SU-DHL-6 (cell line): ENCODE results near the gene SUPT3H.

Source experiments
- H2AFZ ChIP-seq: fragments of 200-600 bp; sonication (generic); 2 replicates; pipeline ENCODE4 v1.6.1; 2014; ENCODE audit warnings: low read depth, mild to moderate bottlenecking, moderate library complexity, mixed read lengths, antibody characterized with exemption, low read length; ENCODE audit not compliant: severe bottlenecking
- H3F3A ChIP-seq: fragments of 200-600 bp; shearing (Covaris generic); 2 replicates; pipeline ENCODE4 v1.6.0; 2016; ENCODE audit warnings: antibody characterized with exemption, mild to moderate bottlenecking; ENCODE audit not compliant: insufficient read depth
- H3K27ac ChIP-seq: fragments of 200-600 bp; sonication (generic); 2 replicates; pipeline ENCODE4 v1.5.1; 2016; ENCODE audit warnings: low read depth, mild to moderate bottlenecking, low read length, moderate library complexity, mixed read lengths
- H3K27me3 ChIP-seq: fragments of 200-600 bp; sonication (generic), shearing (Covaris generic); 2 replicates; pipeline ENCODE4 v1.6.0; 2014; ENCODE audit warnings: mild to moderate bottlenecking, low read length
- H3K36me3 ChIP-seq: fragments of 200-600 bp; sonication (generic); 2 replicates; pipeline ENCODE4 v1.6.1; 2014; ENCODE audit warnings: mild to moderate bottlenecking, low read length, mixed read lengths
- H3K4me2 ChIP-seq: fragments of 300-600, 200-600 bp; shearing (Covaris generic), sonication (generic); 2 replicates; pipeline ENCODE4 v1.6.0; 2014; ENCODE audit warnings: low read length, low read depth, mild to moderate bottlenecking; ENCODE audit not compliant: poor library complexity, severe bottlenecking
- H3K4me3 ChIP-seq: fragments of 200-600 bp; sonication (generic); 2 replicates; pipeline ENCODE4 v1.5.1; 2014; ENCODE audit warnings: antibody characterized with exemption, low read length, mild to moderate bottlenecking, mixed read lengths; ENCODE audit not compliant: insufficient read depth, poor library complexity, severe bottlenecking
- H3K79me2 ChIP-seq: fragments of 200-600 bp; sonication (generic); 2 replicates; pipeline ENCODE4 v1.6.1; 2014; ENCODE audit warnings: mild to moderate bottlenecking, low read length, moderate library complexity; ENCODE audit not compliant: insufficient read depth
- H3K9ac ChIP-seq: fragments of 200-600 bp; sonication (generic); 2 replicates; pipeline ENCODE4 v1.7.0; 2014; ENCODE audit warnings: mild to moderate bottlenecking, low read length
- H3K9me2 ChIP-seq: fragments of 200-600 bp; sonication (generic); replicated peaks from 2 replicates; pipeline ENCODE4 v1.6.1; 2014; ENCODE audit warnings: low read length; ENCODE audit not compliant: insufficient read depth
- H3K9me3 ChIP-seq: fragments of 200-600 bp; sonication (generic); 2 replicates; pipeline ENCODE4 v1.6.1; 2014; ENCODE audit warnings: low read length, mixed read lengths; ENCODE audit not compliant: insufficient read depth
- H4K20me1 ChIP-seq: fragments of 200-600 bp; sonication (generic); 2 replicates; pipeline ENCODE4 v1.6.1; 2014; ENCODE audit warnings: low read depth, mild to moderate bottlenecking, antibody characterized with exemption, low read length, moderate library complexity, mixed read lengths
- CTCF ChIP-seq: fragments of 200-600 bp; sonication (generic); IDR thresholded peaks from one replicate; pipeline ENCODE4 v1.5.1; 2017; ENCODE audit warnings: antibody characterized with exemption, mild to moderate bottlenecking, low read length, moderate library complexity; ENCODE audit not compliant: insufficient read depth, poor library complexity, severe bottlenecking
- EZH2phosphoT487 ChIP-seq: fragments of 200-600 bp; sonication (generic), shearing (Covaris generic); conservative IDR thresholded peaks from 2 replicates; pipeline ENCODE4 v1.6.1; 2018; ENCODE audit warnings: mild to moderate bottlenecking, antibody characterized with exemption, low read length, moderate library complexity, mixed read lengths

SUPT3H gene

DNA sequence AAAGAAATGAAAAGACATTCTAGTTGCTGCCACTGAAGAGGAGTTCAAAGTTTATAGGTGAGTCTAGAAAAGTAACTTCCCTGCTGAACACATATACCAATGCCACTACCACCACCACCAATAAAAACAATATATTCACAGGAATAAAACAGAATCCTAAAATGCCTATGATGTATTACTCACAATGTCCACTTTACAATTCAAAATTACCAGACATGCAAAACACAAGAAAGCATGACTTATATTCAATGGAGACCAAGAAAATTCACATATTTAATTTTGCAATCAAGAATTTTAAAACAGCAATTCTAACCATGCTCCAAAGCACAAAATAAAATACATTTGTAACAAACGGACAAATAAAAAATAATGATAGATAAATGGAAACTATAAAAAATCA, 434.9 kb downstream of the SUPT3H start:
- TF ChIP-seq CTCF: no peak
- TF ChIP-seq EZH2phosphoT487: no peak
- Histone ChIP-seq H3K9me3 (0 out of 2 replicates have a peak, but pooled peaks cover 3% of the 10 kb centered on the region), H3K79me2 (no peaks in the 10 kb centered on the region), H3K27ac (no peak overlapping the region), H3K4me3 (no peak overlapping the region), H3K9ac (no peak overlapping the region), H3K36me3 (0 out of 2 replicates have a peak, but pooled peaks cover 2% of the 10 kb centered on the region), H3F3A (no peaks in the 10 kb centered on the region), H3K9me2 (no peaks in the 10 kb centered on the region), H3K27me3 (no peaks in the 10 kb centered on the region), H2AFZ (no peak overlapping the region), H4K20me1 (no peaks in the 10 kb centered on the region), H3K4me2 (no peak overlapping the region)

DNA sequence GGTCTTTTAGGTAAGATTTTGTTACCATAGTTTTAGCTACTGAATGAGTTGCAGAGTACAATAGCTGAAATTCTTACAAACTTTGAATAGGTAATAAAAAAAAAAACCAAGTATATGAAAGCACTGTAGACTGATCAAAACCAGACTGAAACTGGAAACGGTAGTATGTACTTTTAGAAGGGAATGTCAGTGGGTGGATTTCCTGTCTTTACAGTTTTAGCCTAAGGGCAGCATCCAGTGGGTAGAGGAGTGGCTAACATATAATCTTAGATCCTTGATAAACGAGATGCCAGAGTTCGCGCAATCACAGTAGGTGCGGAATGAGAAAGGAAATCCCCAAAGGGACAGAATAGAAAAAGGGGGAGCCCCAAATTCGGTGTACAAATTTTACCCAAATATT, 435.5 kb downstream of the SUPT3H start:
- no peaks in the 10 kb centered on the region for H3K79me2 ChIP-seq
- H3K9me2 ChIP-seq: no peaks in the 10 kb centered on the region
- 0 out of 2 replicates have a peak, but pooled peaks cover 3% of the 10 kb centered on the region for H3K9me3 ChIP-seq
- no peaks in the 10 kb centered on the region for H4K20me1 ChIP-seq
- no peaks in the 10 kb centered on the region for H3K27me3 ChIP-seq
- no peak overlapping the region for H3K9ac ChIP-seq
- no peak overlapping the region for H3K4me3 ChIP-seq
- no peak overlapping the region for H3K27ac ChIP-seq
- no peak overlapping the region for H3K4me2 ChIP-seq
- 0 out of 2 replicates have a peak, but pooled peaks cover 2% of the 10 kb centered on the region for H3K36me3 ChIP-seq
- H3F3A ChIP-seq: no peaks in the 10 kb centered on the region
- TF ChIP-seq CTCF: no peak
- TF ChIP-seq EZH2phosphoT487: no peak
- no peak overlapping the region for H2AFZ ChIP-seq

DNA sequence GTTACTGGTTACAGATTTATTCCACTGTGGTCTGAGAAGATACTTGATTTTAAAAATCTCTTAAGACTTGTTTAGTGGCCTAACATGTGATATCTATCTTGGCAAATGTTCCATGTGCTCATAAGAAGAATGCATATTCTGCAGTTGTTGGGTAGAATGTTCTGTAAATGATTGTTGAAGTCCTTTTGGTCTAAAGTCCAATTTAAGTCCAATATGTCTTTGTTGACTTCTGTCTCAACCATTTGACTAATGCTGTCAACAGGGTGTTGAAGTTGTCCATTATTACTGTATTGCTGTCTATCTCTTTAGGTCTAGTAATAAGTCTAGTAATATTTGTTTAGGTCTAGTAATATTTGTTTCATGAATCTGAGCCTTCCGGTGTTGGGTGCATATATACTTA, 437.4 kb downstream of the SUPT3H start:
- Histone ChIP-seq H3F3A (no peaks in the 10 kb centered on the region), H4K20me1 (no peaks in the 10 kb centered on the region), H2AFZ (no peak overlapping the region), H3K27me3 (no peaks in the 10 kb centered on the region), H3K9me2 (no peaks in the 10 kb centered on the region), H3K27ac (no peak overlapping the region), H3K4me2 (no peak overlapping the region), H3K4me3 (no peak overlapping the region), H3K36me3 (0 out of 2 replicates have a peak, but pooled peaks cover 2% of the 10 kb centered on the region), H3K79me2 (no peaks in the 10 kb centered on the region), H3K9me3 (0 out of 2 replicates have a peak, but pooled peaks cover 3% of the 10 kb centered on the region), H3K9ac (no peak overlapping the region)
- no peak for TF ChIP-seq EZH2phosphoT487
- no peak for TF ChIP-seq CTCF
